Activated naive CD8-positive, alpha-beta T cell treated with anti-CD3 and anti-CD28 coated beads, Interleukin-2, amount 50 U/mL, for 24 hours (primary cell): ENCODE results near the gene PTRH1.

Source experiments
- ATAC-seq: fragments of 150-1000 bp; cut with Tn5 transposase; one replicate; pipeline ENCODE4 v1.10.0; 2021
- DNase-seq: peaks from one replicate; pipeline ENCODE4 v3.0.0; 2021
- H3K27ac Mint-ChIP-seq: one replicate; pipeline ENCODE4 v1.8.0; 2021; ENCODE audit warnings: mild to moderate bottlenecking, mixed read lengths
- H3K27me3 Mint-ChIP-seq: one replicate; pipeline ENCODE4 v1.8.0; 2021; ENCODE audit warnings: mixed read lengths
- H3K36me3 Mint-ChIP-seq: one replicate; pipeline ENCODE4 v1.8.0; 2021; ENCODE audit warnings: low read depth, mixed read lengths
- H3K4me1 Mint-ChIP-seq: one replicate; pipeline ENCODE4 v1.8.0; 2021; ENCODE audit warnings: mixed read lengths
- H3K4me3 Mint-ChIP-seq: one replicate; pipeline ENCODE4 v1.8.0; 2021; ENCODE audit warnings: mild to moderate bottlenecking, moderate library complexity, mixed read lengths
- H3K9me3 Mint-ChIP-seq: one replicate; pipeline ENCODE4 v1.8.0; 2021; ENCODE audit warnings: mixed read lengths

PTRH1 gene

GRCh38 chr9:127716412-127716811 lies 949 bp upstream of the PTRH1 start:
- H3K4me3 Mint-ChIP-seq: peak overlapping the region; percentile 91
- DNase-seq (no peak), ATAC-seq (no peak)
- H3K36me3 Mint-ChIP-seq: peaks cover 4% of the 10 kb centered on the region
- H3K27me3 Mint-ChIP-seq: no peaks in the 10 kb centered on the region
- H3K27ac Mint-ChIP-seq: peak overlapping the region; percentile 85
- no peaks in the 10 kb centered on the region for H3K9me3 Mint-ChIP-seq
- peaks cover 34% of the 10 kb centered on the region for H3K4me1 Mint-ChIP-seq

- H3K4me3 Mint-ChIP-seq: peak overlapping the region; percentile 91
- no peaks in the 10 kb centered on the region for H3K9me3 Mint-ChIP-seq
- no peaks in the 10 kb centered on the region for H3K27me3 Mint-ChIP-seq
- H3K36me3 Mint-ChIP-seq: peaks cover 4% of the 10 kb centered on the region
- DNase-seq: peak; percentile 29
- no peak for ATAC-seq
- peaks cover 30% of the 10 kb centered on the region for H3K4me1 Mint-ChIP-seq
- peak overlapping the region; percentile 85 for H3K27ac Mint-ChIP-seq
These were observed 453 bp downstream of the PTRH1 start for GRCh38 chr9:127714951-127715469.

- Mint-ChIP-seq H3K9me3 (no peaks in the 10 kb centered on the region), H3K36me3 (peaks cover 4% of the 10 kb centered on the region), H3K4me3 (peak overlapping the region; percentile 82), H3K4me1 (peaks cover 22% of the 10 kb centered on the region), H3K27ac (no peak overlapping the region), H3K27me3 (no peaks in the 10 kb centered on the region)
- no peak for ATAC-seq
- DNase-seq: no peak
These were observed 1.3 kb downstream of the PTRH1 start for GRCh38 chr9:127714020-127714750.

GRCh38 chr9:127712867-127713266 lies 2.6 kb downstream of the PTRH1 start:
- no peaks in the 10 kb centered on the region for H3K9me3 Mint-ChIP-seq
- peaks cover 4% of the 10 kb centered on the region for H3K36me3 Mint-ChIP-seq
- ATAC-seq: no peak
- DNase-seq: no peak
- no peaks in the 10 kb centered on the region for H3K27me3 Mint-ChIP-seq
- H3K27ac Mint-ChIP-seq: no peak overlapping the region
- H3K4me3 Mint-ChIP-seq: no peak overlapping the region
- peaks cover 23% of the 10 kb centered on the region for H3K4me1 Mint-ChIP-seq

- Mint-ChIP-seq H3K4me3 (no peak overlapping the region), H3K36me3 (peaks cover 4% of the 10 kb centered on the region), H3K27ac (no peak overlapping the region), H3K27me3 (no peaks in the 10 kb centered on the region), H3K4me1 (peaks cover 28% of the 10 kb centered on the region), H3K9me3 (no peaks in the 10 kb centered on the region)
- no peak for ATAC-seq
- DNase-seq: no peak
These were observed 3.1 kb downstream of the PTRH1 start for GRCh38 chr9:127712371-127712770.

- Mint-ChIP-seq H3K4me1 (peaks cover 30% of the 10 kb centered on the region), H3K27me3 (no peaks in the 10 kb centered on the region), H3K4me3 (no peak overlapping the region), H3K27ac (no peak overlapping the region), H3K36me3 (peaks cover 4% of the 10 kb centered on the region), H3K9me3 (no peaks in the 10 kb centered on the region)
- DNase-seq (no peak), ATAC-seq (no peak)
These were observed 3.6 kb downstream of the PTRH1 start for GRCh38 chr9:127711831-127712274.

GRCh38 chr9:127711226-127711701 lies 4.2 kb downstream of the PTRH1 start:
- no peaks in the 10 kb centered on the region for H3K27me3 Mint-ChIP-seq
- ATAC-seq: no peak
- H3K4me3 Mint-ChIP-seq: no peak overlapping the region
- H3K27ac Mint-ChIP-seq: no peak overlapping the region
- H3K36me3 Mint-ChIP-seq: peaks cover 4% of the 10 kb centered on the region
- no peak for DNase-seq
- peaks cover 28% of the 10 kb centered on the region for H3K4me1 Mint-ChIP-seq
- no peaks in the 10 kb centered on the region for H3K9me3 Mint-ChIP-seq

- H3K27ac Mint-ChIP-seq: no peak overlapping the region
- H3K4me3 Mint-ChIP-seq: no peak overlapping the region
- no peaks in the 10 kb centered on the region for H3K27me3 Mint-ChIP-seq
- H3K36me3 Mint-ChIP-seq: peaks cover 4% of the 10 kb centered on the region
- DNase-seq: no peak
- H3K9me3 Mint-ChIP-seq: no peaks in the 10 kb centered on the region
- H3K4me1 Mint-ChIP-seq: peaks cover 24% of the 10 kb centered on the region
- no peak for ATAC-seq
These were observed 5.2 kb downstream of the PTRH1 start for GRCh38 chr9:127710204-127710783.

- Mint-ChIP-seq H3K9me3 (no peaks in the 10 kb centered on the region), H3K4me1 (peaks cover 21% of the 10 kb centered on the region), H3K27me3 (no peaks in the 10 kb centered on the region), H3K4me3 (no peak overlapping the region), H3K36me3 (peaks cover 4% of the 10 kb centered on the region), H3K27ac (no peak overlapping the region)
- ATAC-seq (no peak), DNase-seq (no peak)
These were observed 6.4 kb downstream of the PTRH1 start for GRCh38 chr9:127708952-127709587.

GRCh38 chr9:127707766-127708165 lies 7.7 kb downstream of the PTRH1 start:
- Mint-ChIP-seq H3K36me3 (peaks cover 4% of the 10 kb centered on the region), H3K27me3 (no peaks in the 10 kb centered on the region), H3K4me3 (no peak overlapping the region), H3K9me3 (no peaks in the 10 kb centered on the region), H3K27ac (peak overlapping the region; percentile 68), H3K4me1 (peaks cover 18% of the 10 kb centered on the region)
- DNase-seq (peak; percentile 32), ATAC-seq (peak; percentile 83)

- H3K36me3 Mint-ChIP-seq: no peaks in the 10 kb centered on the region
- DNase-seq: no peak
- no peaks in the 10 kb centered on the region for H3K27me3 Mint-ChIP-seq
- ATAC-seq: no peak
- no peak within 1 kb of the TSS for H3K4me3 Mint-ChIP-seq
- peaks cover 18% of the 10 kb centered on the region for H3K4me1 Mint-ChIP-seq
- H3K27ac Mint-ChIP-seq: peak within 1 kb of the TSS; percentile 68
- H3K9me3 Mint-ChIP-seq: no peaks in the 10 kb centered on the region
These were observed 8.6 kb downstream of the PTRH1 start, which contains the start of gene CFAP157 for GRCh38 chr9:127706836-127707241. CFAP157 (plus strand) TSS chr9:127706988; CDS start chr9:127707032, 44 bp downstream.

GRCh38 chr9:127705577-127706379 lies 9.7 kb downstream of the PTRH1 start:
- H3K4me3 Mint-ChIP-seq: no peak overlapping the region
- H3K27me3 Mint-ChIP-seq: no peaks in the 10 kb centered on the region
- H3K9me3 Mint-ChIP-seq: no peaks in the 10 kb centered on the region
- no peak overlapping the region for H3K27ac Mint-ChIP-seq
- H3K4me1 Mint-ChIP-seq: peaks cover 11% of the 10 kb centered on the region
- DNase-seq (no peak), ATAC-seq (no peak)
- no peaks in the 10 kb centered on the region for H3K36me3 Mint-ChIP-seq

GRCh38 chr9:127703289-127703946 lies 12.0 kb downstream of the PTRH1 start:
- peaks cover 23% of the 10 kb centered on the region for H3K4me1 Mint-ChIP-seq
- H3K27me3 Mint-ChIP-seq: no peaks in the 10 kb centered on the region
- H3K4me3 Mint-ChIP-seq: no peak overlapping the region
- no peaks in the 10 kb centered on the region for H3K36me3 Mint-ChIP-seq
- H3K27ac Mint-ChIP-seq: no peak overlapping the region
- no peak for DNase-seq
- no peak for ATAC-seq
- no peaks in the 10 kb centered on the region for H3K9me3 Mint-ChIP-seq
